ENCODE measurements around the gene IQCH. TPM values are rescaled to one million over a fixed set of nuclear protein-coding genes. Genes with fewer than 3 reads are reported as not detected.

IQCH gene
- total RNA-seq, 1 experiment from 2014 or later, result 1.1 TPM

GRCh38 chr15:67505675-67506572, 251.3 kb downstream of the IQCH start:
- H3K36me3 Mint-ChIP-seq (ENCODE audit: insufficient read depth in 1 of 3, low read depth in 3 of 3), result no peaks in the 10 kb centered on the region
- Histone ChIP-seq H3K4ac (ENCODE audit: low read depth, low read length) (no peak overlapping the region), H2AFZ (ENCODE audit: low read length) (no peak overlapping the region), H3K27me3 (ENCODE audit: insufficient read depth, low read length) (no peaks in the 10 kb centered on the region), H4K5ac (ENCODE audit: insufficient read length, low read depth, low read length) (no peak overlapping the region), H3T11ph (ENCODE audit: low read length) (no peak overlapping the region), H3K9me3 (ENCODE audit: control insufficient read depth, low read depth, low read length) (no peaks in the 10 kb centered on the region), H3K9ac (ENCODE audit: extremely low read depth, insufficient read length, low read length) (no peak overlapping the region), H2BK5ac (ENCODE audit: insufficient read length, low read length) (no peak overlapping the region), H2AK5ac (ENCODE audit: insufficient read length, low read length) (no peak overlapping the region), H2BK20ac (ENCODE audit: low read depth, low read length, poor library complexity, severe bottlenecking) (no peak overlapping the region), H4K91ac (ENCODE audit: insufficient read length, low read depth, low read length) (no peak overlapping the region), H3K27ac (ENCODE audit: insufficient read length, low read depth, low read length) (no peak overlapping the region), H4K20me1 (ENCODE audit: control insufficient read depth, insufficient read depth, insufficient read length) (no peaks in the 10 kb centered on the region), H3K23me2 (ENCODE audit: insufficient read length, low read depth, low read length, poor library complexity, severe bottlenecking) (no peaks in the 10 kb centered on the region), H3K23ac (ENCODE audit: insufficient read length, low read depth, low read length) (no peak overlapping the region), H3K18ac (ENCODE audit: insufficient read length, low read depth, low read length) (no peak overlapping the region), H2BK120ac (ENCODE audit: low read depth, low read length, poor library complexity, severe bottlenecking) (no peak overlapping the region), H3K4me2 (ENCODE audit: insufficient read depth, insufficient read length, low read length) (no peak overlapping the region), H3K56ac (ENCODE audit: insufficient read length, low read depth, low read length) (no peak overlapping the region), H2BK12ac (ENCODE audit: insufficient read length, low read depth, low read length) (no peak overlapping the region), H3K79me1 (ENCODE audit: insufficient read depth, low read depth, low read length, poor library complexity, severe bottlenecking) (no peaks in the 10 kb centered on the region), H3K4me1 (ENCODE audit: insufficient read depth, low read length) (peaks cover 6% of the 10 kb centered on the region), H3K14ac (ENCODE audit: insufficient read depth, low read length) (no peak overlapping the region), H2BK15ac (ENCODE audit: low read depth, low read length) (no peak overlapping the region), H3K79me2 (ENCODE audit: insufficient read depth, low read length) (no peaks in the 10 kb centered on the region), H4K8ac (replicated peaks; ENCODE audit: insufficient read length, low read depth, low read length) (no peak overlapping the region)
- TF ChIP-seq, protein P1, sequence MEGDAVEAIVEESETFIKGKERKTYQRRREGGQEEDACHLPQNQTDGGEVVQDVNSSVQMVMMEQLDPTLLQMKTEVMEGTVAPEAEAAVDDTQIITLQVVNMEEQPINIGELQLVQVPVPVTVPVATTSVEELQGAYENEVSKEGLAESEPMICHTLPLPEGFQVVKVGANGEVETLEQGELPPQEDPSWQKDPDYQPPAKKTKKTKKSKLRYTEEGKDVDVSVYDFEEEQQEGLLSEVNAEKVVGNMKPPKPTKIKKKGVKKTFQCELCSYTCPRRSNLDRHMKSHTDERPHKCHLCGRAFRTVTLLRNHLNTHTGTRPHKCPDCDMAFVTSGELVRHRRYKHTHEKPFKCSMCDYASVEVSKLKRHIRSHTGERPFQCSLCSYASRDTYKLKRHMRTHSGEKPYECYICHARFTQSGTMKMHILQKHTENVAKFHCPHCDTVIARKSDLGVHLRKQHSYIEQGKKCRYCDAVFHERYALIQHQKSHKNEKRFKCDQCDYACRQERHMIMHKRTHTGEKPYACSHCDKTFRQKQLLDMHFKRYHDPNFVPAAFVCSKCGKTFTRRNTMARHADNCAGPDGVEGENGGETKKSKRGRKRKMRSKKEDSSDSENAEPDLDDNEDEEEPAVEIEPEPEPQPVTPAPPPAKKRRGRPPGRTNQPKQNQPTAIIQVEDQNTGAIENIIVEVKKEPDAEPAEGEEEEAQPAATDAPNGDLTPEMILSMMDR (conservative IDR thresholded peaks at IDR 0.05), result no peak
- no peaks in the 10 kb centered on the region for H3K27me3 Mint-ChIP-seq (ENCODE audit: low read depth)
- no peaks in the 10 kb centered on the region for H3K9me3 Mint-ChIP-seq
- 100% methylated on average over 1 of the region's 5 CpGs for WGBS (ENCODE audit: extremely low coverage, insufficient read length, low lambda C conversion rate)
- no peak overlapping the region for H3K4me3 Mint-ChIP-seq
- DNase-seq, result no peak
- no peak overlapping the region for H3K27ac Mint-ChIP-seq
- H3K4me1 Mint-ChIP-seq, result peaks cover 11 to 16% of the 10 kb centered on the region in 2 experiments

Measured in H9 (cell line).